ENCODE results near the gene C16orf87.

The C16orf87 gene

DNA sequence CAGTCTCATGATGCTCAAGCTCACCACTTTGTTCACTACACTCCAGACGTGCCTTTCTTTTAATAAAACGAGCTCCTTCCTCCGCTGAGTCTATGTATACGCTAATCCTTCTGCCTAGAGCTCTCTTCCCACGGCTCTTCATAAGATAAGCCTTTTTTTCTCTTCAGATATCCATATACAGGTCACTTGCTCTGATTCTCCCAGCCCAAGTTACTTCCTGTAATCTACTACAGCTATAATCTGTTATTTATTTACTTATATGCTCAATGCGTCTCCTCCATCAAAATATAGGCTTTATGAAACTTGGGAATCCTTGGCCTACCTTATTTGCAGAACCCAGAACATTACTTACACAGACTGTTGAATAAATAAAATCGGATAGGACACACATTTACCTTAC is 17.4 kb downstream of the C16orf87 start:
- no peak for DNase-seq
- peaks cover 0 to 20% (median 7%) of the 10 kb centered on the region in 4 donors for H3K4me1 ChIP-seq
- no peaks in the 10 kb centered on the region for H3K36me3 ChIP-seq
- TF ChIP-seq, protein P1, sequence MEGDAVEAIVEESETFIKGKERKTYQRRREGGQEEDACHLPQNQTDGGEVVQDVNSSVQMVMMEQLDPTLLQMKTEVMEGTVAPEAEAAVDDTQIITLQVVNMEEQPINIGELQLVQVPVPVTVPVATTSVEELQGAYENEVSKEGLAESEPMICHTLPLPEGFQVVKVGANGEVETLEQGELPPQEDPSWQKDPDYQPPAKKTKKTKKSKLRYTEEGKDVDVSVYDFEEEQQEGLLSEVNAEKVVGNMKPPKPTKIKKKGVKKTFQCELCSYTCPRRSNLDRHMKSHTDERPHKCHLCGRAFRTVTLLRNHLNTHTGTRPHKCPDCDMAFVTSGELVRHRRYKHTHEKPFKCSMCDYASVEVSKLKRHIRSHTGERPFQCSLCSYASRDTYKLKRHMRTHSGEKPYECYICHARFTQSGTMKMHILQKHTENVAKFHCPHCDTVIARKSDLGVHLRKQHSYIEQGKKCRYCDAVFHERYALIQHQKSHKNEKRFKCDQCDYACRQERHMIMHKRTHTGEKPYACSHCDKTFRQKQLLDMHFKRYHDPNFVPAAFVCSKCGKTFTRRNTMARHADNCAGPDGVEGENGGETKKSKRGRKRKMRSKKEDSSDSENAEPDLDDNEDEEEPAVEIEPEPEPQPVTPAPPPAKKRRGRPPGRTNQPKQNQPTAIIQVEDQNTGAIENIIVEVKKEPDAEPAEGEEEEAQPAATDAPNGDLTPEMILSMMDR (IDR thresholded peaks at IDR 0.05), result no peak
- no peaks in the 10 kb centered on the region for H3K9me3 ChIP-seq
- H3K4me3 ChIP-seq, result no peak overlapping the region
- no peak overlapping the region for H3K27ac ChIP-seq
- no peaks in the 10 kb centered on the region for H3K27me3 ChIP-seq
- intact Hi-C loops (cut with DNase I; ENCODE audit: low total_unique reads), result no loop called here

DNA sequence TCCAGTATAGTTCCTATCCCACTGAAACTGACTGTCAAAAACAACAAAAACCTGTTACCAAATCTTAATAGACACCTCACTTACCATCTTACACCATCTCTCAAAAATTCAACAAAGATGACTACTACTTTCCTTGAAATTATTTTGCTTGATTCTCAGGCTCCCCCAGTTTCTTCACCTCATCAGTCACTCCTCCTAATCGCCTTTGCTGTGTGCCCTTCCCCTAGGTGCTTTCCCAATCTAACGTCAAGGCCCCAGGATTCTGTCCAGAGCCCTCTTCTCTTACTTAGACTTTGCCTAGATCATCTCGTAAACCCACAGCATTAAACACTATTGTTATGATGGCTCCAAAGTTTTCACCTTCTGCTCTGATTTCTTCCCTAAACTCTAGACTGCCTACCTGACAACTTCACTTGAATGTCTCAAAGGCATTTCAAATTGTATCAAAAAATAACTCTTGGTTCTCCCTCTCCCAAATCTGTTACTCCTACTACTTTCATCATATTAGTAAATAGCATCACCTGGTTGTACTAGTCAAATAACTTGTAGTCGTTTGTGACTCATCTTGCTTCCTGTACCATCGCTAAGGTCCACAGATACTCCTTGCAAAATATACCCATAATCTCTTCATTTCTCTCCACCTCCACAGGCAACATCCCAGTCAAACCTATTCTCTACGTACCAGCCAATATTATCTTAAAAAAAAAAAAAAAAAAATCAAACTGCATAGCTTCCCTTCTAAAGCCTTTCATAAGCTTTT is 18.0 kb downstream of the C16orf87 start:
- Histone ChIP-seq H3K4me1 (peaks cover 0 to 20% (median 7%) of the 10 kb centered on the region in 4 donors), H3K27ac (no peak overlapping the region), H3K36me3 (no peaks in the 10 kb centered on the region), H3K4me3 (no peak overlapping the region), H3K9me3 (no peaks in the 10 kb centered on the region), H3K27me3 (no peaks in the 10 kb centered on the region)
- DNase-seq, result no peak
- intact Hi-C loops (cut with DNase I; ENCODE audit: low total_unique reads), result no loop called here
- TF ChIP-seq, protein P1 (IDR thresholded peaks at IDR 0.05), result no peak

DNA sequence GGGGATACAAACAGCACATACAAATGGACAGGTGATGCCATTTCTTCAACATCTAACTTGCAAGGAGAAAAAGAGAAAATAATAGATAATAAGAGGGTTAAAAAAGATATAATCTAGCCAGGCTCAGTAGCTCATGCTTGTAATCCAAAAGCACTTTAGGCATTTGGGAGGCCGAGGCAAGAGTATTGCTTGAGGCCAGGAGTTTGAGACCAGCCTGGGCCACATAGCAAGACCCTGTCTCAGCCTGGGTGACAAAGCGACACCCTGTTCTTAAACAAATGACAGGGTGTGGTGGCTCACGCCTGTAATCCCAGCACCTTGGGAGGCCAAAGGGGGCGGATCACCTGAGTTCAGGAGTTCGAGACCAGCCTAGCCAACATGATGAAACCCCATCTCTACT is 19.3 kb downstream of the C16orf87 start:
- Histone ChIP-seq H3K27ac (no peak overlapping the region), H3K4me1 (peaks cover 0 to 20% (median 7%) of the 10 kb centered on the region in 4 donors), H3K27me3 (no peaks in the 10 kb centered on the region), H3K9me3 (no peaks in the 10 kb centered on the region), H3K4me3 (no peak overlapping the region), H3K36me3 (no peaks in the 10 kb centered on the region)
- intact Hi-C loops (cut with DNase I; ENCODE audit: low total_unique reads), result no loop called here
- no peak for DNase-seq
- TF ChIP-seq, protein P1 (IDR thresholded peaks at IDR 0.05), result no peak

DNA sequence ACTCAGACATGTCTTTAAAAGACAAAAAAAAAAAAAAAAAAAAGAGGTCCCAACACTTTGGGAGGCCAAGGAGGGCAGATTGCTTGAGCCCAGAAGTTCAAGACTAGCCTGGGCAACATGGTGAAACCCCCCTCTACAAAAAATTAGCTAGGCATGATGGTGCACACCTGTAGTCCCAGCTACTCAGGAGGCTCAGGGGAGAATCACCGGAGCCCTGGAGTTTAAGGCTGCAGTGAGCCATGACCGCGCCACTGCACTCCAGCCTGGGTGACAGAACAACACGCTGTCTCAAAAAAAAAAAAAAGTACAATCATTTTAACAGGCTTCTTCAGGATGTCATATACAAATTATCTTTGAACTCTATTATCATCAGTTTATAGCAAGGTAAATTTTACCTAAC is 22.0 kb downstream of the C16orf87 start:
- no peak overlapping the region for H3K4me3 ChIP-seq
- H3K4me1 ChIP-seq, result peaks cover 0 to 20% (median 7%) of the 10 kb centered on the region in 4 donors
- H3K27ac ChIP-seq, result no peak overlapping the region
- intact Hi-C loops (cut with DNase I; ENCODE audit: low total_unique reads), result no loop called here
- no peaks in the 10 kb centered on the region for H3K9me3 ChIP-seq
- no peaks in the 10 kb centered on the region for H3K36me3 ChIP-seq
- H3K27me3 ChIP-seq, result no peaks in the 10 kb centered on the region
- DNase-seq, result no peak
- TF ChIP-seq, protein P1 (IDR thresholded peaks at IDR 0.05), result no peak

DNA sequence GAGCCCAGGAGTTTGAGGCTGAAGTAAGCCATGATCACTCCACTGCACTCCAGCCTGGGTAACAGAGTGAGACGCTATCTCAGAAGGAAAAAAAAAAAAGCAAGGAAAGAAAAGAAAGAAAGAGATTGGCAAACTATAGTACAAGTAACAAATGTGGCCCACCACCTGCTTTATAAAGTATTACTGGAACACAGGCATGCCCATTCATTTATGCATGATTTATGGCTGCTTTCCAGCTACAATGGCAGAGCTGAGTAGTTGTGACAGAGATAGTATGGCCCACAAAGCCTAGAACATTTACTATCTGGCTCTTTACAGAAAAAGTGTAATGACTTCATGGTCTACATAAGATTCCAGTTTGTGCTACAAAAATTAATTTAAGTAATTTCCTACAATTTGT is 23.6 kb downstream of the C16orf87 start:
- Histone ChIP-seq H3K4me3 (no peak overlapping the region), H3K27ac (no peak overlapping the region), H3K4me1 (peaks cover 0 to 20% (median 7%) of the 10 kb centered on the region in 4 donors), H3K9me3 (no peaks in the 10 kb centered on the region), H3K36me3 (no peaks in the 10 kb centered on the region), H3K27me3 (no peaks in the 10 kb centered on the region)
- intact Hi-C loops (cut with DNase I; ENCODE audit: low total_unique reads), result no loop called here
- TF ChIP-seq, protein P1 (IDR thresholded peaks at IDR 0.05), result no peak
- no peak for DNase-seq
